Natural killer cell treated with Interleukin-12 subunit alpha and Interleukin-12 subunit beta and Interleukin-15 and Interleukin-18, amount 100 ng/mL, for 72 hours (primary cell): ENCODE data around the gene RNF113B. TPM values are rescaled to one million over a fixed set of nuclear protein-coding genes. Genes with fewer than 3 reads are reported as not detected.
A peak's percentile ranks its signal among the peaks of the same experiment; 100 is the strongest.

Experiments
- ATAC-seq, 2 donors: fragments of 150-1000 bp; cut with Tn5 transposase in 1 of 2; sonication (Bioruptor Pico), chemical (Tn5 transposase) in 1 of 2; 2 replicates each; pipeline ENCODE4 v1.10.0; 2021
- DNase-seq: peaks from one replicate; pipeline ENCODE4 v3.0.0; 2022; ENCODE audit warnings: low spot score
- H3K27ac Mint-ChIP-seq, 2 donors: 1 replicate in 1 of 2; 2 replicates in 1 of 2; pipeline ENCODE4 v1.8.0; 2022; ENCODE audit warnings: mixed read lengths in 2 of 2, mild to moderate bottlenecking in 1 of 2, moderate library complexity in 1 of 2
- H3K27me3 Mint-ChIP-seq, 2 donors: 1 replicate in 1 of 2; 2 replicates in 1 of 2; pipeline ENCODE4 v1.8.0; 2022; ENCODE audit warnings: mixed read lengths in 2 of 2
- H3K36me3 Mint-ChIP-seq: one replicate; pipeline ENCODE4 v1.8.0; 2022; ENCODE audit warnings: mixed read lengths
- H3K4me1 Mint-ChIP-seq, 2 donors: 1 replicate in 1 of 2; 2 replicates in 1 of 2; pipeline ENCODE4 v1.8.0; 2022; ENCODE audit warnings: low read depth in 2 of 2, mixed read lengths in 2 of 2, mild to moderate bottlenecking in 1 of 2
- H3K4me3 Mint-ChIP-seq: one replicate; pipeline ENCODE4 v1.8.0; 2022; ENCODE audit warnings: mixed read lengths
- H3K9me3 Mint-ChIP-seq: 2 replicates; pipeline ENCODE4 v1.8.0; 2022; ENCODE audit warnings: mixed read lengths
- total RNA-seq, 2 donors: library from RNA; stranded (reverse); gene quantifications; one replicate each; pipeline ENCODE4 v1.2.3, GENCODE V29; 2022

The RNF113B gene
- total RNA-seq, 2 donors from 2014 or later, result not detected

DNA sequence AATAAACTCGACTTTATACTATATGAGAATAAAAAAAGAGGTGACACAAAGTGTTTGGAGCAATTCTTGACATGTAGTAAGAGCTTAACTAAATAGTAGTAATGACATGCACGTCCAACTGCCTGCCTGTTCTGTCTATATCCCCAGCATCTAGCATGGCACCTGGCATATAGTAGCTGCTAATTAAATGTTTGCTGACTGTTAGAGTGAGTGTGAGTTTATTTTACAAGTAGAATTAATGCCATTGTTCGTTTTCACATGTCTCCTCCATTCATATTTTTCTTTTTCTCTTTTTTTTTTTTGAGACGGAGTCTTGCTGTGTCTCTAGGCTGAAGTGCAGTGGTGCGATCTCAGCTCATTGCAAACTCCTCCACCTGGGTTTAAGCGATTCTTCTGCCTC, 38.4 kb upstream of the RNF113B start:
- no peaks in the 10 kb centered on the region for H3K4me1 Mint-ChIP-seq
- no peaks in the 10 kb centered on the region for H3K36me3 Mint-ChIP-seq
- no peak overlapping the region for H3K27ac Mint-ChIP-seq
- H3K9me3 Mint-ChIP-seq, result no peaks in the 10 kb centered on the region
- peaks cover 0 to 10% of the 10 kb centered on the region in 2 donors for H3K27me3 Mint-ChIP-seq
- no peak overlapping the region for H3K4me3 Mint-ChIP-seq
- ATAC-seq (no peak), DNase-seq (no peak)

DNA sequence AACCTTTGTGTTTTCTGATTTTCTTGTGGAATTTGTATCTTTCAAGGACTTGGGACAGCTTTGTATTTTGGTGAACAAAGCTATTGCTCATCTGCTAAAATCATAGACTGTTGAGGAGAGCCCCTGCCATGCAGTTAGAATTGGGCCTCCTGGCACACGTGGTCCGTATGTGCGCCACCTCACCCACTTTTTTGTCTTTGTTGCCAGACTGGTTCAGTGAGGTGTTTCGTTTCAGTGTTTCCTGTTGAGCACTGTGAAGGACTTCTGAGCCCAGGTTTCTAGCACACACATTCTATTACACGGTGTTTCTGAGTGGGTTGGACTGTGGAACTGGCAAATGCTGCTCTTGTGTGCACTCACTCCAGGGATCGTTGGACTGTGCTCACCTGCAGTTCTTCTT, 37.6 kb upstream of the RNF113B start:
- H3K27me3 Mint-ChIP-seq, result peaks cover 0 to 10% of the 10 kb centered on the region in 2 donors
- H3K36me3 Mint-ChIP-seq, result no peaks in the 10 kb centered on the region
- H3K27ac Mint-ChIP-seq, result no peak overlapping the region
- no peaks in the 10 kb centered on the region for H3K4me1 Mint-ChIP-seq
- H3K9me3 Mint-ChIP-seq, result no peaks in the 10 kb centered on the region
- ATAC-seq (no peak), DNase-seq (no peak)
- H3K4me3 Mint-ChIP-seq, result no peak overlapping the region

DNA sequence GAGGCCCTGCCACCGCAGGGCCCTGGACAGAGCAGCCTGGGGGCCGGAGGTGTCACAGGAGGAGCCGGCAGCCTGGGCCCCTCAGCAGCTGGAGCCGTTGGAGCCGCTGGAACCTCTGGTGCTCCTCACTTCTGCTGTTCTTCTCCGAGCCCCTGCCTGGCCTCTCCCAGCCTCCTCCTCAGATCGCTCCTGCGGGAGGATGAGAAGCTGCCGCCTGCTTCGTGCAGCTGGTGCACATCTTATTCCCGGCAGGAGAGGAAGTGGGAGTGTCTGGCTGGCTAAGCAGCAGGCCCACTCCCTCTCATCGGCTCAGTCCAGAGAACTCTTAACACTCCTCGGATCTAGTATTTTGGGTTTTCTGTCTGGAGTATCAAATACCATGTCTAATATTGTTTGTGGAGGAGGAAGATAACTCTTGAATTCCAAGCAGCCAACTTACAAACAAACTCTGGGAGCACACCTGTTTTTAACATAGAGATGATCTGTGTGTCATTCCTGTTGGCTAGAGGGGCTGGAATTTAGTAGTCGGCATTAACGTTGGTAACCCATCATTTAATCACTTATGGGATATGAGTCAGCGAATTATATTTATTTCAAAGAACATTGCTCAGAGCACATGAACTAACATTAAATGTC, 37.1 kb upstream of the RNF113B start:
- no peak overlapping the region for H3K27ac Mint-ChIP-seq
- H3K4me3 Mint-ChIP-seq, result no peak overlapping the region
- no peaks in the 10 kb centered on the region for H3K36me3 Mint-ChIP-seq
- peaks cover 0 to 10% of the 10 kb centered on the region in 2 donors for H3K27me3 Mint-ChIP-seq
- no peaks in the 10 kb centered on the region for H3K9me3 Mint-ChIP-seq
- no peaks in the 10 kb centered on the region for H3K4me1 Mint-ChIP-seq
- ATAC-seq (peak in 1 of 2 donors; percentile 5), DNase-seq (no peak)

DNA sequence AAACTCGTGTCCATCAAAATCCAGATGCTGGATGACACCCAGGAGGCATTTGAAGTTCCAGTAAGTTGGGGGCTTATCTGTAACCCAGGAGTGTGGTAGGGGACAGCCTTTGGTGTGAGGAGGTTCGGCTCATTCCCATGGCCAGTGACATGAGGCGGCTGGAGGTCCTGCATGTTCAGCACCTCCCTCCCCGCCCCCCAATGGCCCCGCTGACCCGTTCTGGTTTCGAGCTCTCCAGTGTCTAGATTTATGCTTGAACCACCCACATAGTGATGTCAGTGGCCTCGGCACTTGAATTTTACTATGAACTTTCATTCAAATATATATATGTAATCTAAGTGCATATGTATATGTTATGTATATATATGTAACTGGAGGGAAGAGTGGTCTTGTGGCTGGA, 36.3 kb upstream of the RNF113B start:
- Mint-ChIP-seq H3K4me1 (no peaks in the 10 kb centered on the region), H3K4me3 (no peak overlapping the region), H3K27me3 (peaks cover 3 to 7% of the 10 kb centered on the region in 2 donors), H3K36me3 (no peaks in the 10 kb centered on the region), H3K9me3 (no peaks in the 10 kb centered on the region), H3K27ac (no peak overlapping the region)
- ATAC-seq (peak in 1 of 2 donors; percentile 13), DNase-seq (no peak)

DNA sequence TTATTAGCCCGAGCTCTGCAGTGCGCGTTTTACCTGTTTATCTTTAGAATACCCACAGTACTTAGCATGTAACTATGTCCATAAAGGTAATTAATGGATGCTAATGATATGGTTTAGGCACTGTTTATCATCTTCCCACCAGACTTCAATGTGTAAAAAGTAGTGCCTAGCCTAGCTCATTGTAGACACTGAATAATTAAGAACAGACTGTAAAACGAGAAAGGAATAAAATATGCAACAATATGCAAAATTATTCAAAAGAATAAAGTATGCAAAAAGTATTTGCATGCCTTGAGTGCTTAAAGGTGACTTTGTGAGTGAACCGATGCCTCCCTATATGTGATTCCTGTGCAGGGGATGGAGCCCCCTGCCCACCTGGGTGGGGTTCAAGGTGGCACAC, 35.7 kb upstream of the RNF113B start:
- no peaks in the 10 kb centered on the region for H3K36me3 Mint-ChIP-seq
- ATAC-seq, result no peak
- H3K9me3 Mint-ChIP-seq, result no peaks in the 10 kb centered on the region
- no peak overlapping the region for H3K4me3 Mint-ChIP-seq
- no peak overlapping the region for H3K27ac Mint-ChIP-seq
- DNase-seq, result no peak
- no peaks in the 10 kb centered on the region for H3K4me1 Mint-ChIP-seq
- H3K27me3 Mint-ChIP-seq, result peaks cover 3 to 4% of the 10 kb centered on the region in 2 donors

DNA sequence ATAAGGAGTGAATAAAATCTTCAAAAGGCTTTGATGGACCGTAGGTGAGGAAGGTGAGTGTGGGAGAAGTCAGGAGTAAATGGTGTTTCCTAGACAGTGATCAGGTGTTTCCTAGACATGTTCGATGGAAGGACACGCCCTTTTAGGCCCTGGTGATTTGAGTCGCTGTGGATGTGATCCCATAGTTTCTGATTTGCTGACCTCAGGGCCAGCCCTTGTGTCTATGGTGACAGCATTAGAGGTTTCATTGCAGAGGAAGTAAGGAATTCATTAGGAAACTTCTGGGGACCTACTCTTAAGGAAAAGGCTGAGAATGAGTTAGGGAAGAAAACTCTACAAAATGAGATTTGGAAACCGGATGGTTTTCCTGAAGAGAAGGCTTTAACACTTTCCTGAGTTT, 31.5 kb upstream of the RNF113B start:
- peaks cover 14% of the 10 kb centered on the region for H3K36me3 Mint-ChIP-seq
- H3K4me1 Mint-ChIP-seq, result no peaks in the 10 kb centered on the region
- ATAC-seq (no peak), DNase-seq (no peak)
- H3K27ac Mint-ChIP-seq, result no peak overlapping the region
- peaks cover 3 to 22% of the 10 kb centered on the region in 2 donors for H3K27me3 Mint-ChIP-seq
- no peak overlapping the region for H3K4me3 Mint-ChIP-seq
- H3K9me3 Mint-ChIP-seq, result peaks cover 4% of the 10 kb centered on the region

DNA sequence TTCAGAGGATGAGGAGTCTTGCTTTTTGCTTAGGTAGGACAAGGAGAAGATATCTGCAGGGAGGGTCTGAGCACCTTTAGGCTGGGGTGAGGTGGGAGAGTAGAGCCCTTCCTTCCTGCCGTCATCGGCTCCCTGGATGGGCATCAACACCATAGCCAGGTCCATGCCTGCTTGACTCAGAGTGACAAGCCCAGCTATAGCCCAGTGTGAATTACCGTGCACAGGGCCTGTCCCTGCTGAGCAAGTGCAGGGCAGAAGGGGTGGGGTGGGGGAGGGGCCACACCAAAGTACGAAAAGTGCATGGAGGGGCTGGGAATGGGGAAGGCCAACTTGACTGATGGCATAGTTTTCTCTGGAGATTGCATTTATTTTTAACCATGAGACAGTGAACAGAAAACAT, 30.3 kb upstream of the RNF113B start:
- peaks cover 4% of the 10 kb centered on the region for H3K9me3 Mint-ChIP-seq
- no peak for ATAC-seq

DNA sequence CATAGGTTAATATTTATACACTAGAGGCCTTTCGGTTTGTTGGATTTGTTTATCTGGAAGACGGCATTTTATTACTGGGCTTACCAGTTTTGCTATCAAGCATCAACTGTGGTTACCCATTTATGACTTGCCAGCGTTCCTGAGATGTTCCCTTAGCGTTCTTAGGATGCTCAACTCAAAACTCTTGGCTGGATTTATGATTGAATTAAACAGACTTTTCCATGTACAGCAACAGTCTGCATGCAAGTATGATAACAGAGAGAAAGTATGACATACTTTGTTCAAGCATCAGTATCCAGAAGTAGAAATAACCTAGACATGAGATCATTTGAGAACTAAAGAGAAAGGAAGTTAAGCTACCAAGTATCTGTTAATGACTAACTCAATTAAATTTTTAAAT, 29.9 kb upstream of the RNF113B start:
- no peak for ATAC-seq
- H3K36me3 Mint-ChIP-seq, result peaks cover 14% of the 10 kb centered on the region

More for the DNA sequence above, 30.3 kb upstream of the RNF113B start:
- H3K36me3 Mint-ChIP-seq, result peaks cover 14% of the 10 kb centered on the region
- no peak overlapping the region for H3K27ac Mint-ChIP-seq
- H3K4me3 Mint-ChIP-seq, result no peak overlapping the region
- DNase-seq, result no peak
- no peaks in the 10 kb centered on the region for H3K4me1 Mint-ChIP-seq
- H3K27me3 Mint-ChIP-seq, result peaks cover 3 to 22% of the 10 kb centered on the region in 2 donors

DNA sequence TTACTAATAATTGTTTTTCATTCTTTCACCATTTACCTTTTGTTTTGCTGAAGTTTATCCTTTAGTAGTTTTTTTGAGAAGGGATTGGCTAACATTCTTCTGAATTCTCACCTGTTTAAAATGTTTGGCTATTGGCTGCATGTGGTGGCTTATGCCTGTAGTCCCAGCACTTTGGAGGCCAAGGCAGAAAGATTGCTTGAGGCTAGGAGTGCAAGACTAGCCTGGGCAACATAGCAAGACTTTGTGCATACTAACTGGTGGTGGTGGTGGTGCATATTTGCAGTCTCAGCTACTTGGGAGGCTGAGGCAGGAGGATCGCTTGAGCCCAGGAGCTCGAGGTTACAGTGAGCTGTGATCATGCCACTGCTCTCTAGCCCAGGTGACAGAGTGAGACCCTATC, 27.5 kb upstream of the RNF113B start:
- H3K9me3 Mint-ChIP-seq, result peaks cover 4% of the 10 kb centered on the region
- no peak overlapping the region for H3K27ac Mint-ChIP-seq
- peaks cover 14% of the 10 kb centered on the region for H3K36me3 Mint-ChIP-seq
- ATAC-seq (no peak), DNase-seq (no peak)
- no peak overlapping the region for H3K4me3 Mint-ChIP-seq
- H3K4me1 Mint-ChIP-seq, result no peaks in the 10 kb centered on the region
- peaks cover 5 to 25% of the 10 kb centered on the region in 2 donors for H3K27me3 Mint-ChIP-seq

More for the DNA sequence above, 29.9 kb upstream of the RNF113B start:
- DNase-seq, result no peak
- H3K4me1 Mint-ChIP-seq, result no peaks in the 10 kb centered on the region
- no peak overlapping the region for H3K4me3 Mint-ChIP-seq
- H3K27me3 Mint-ChIP-seq, result peaks cover 5 to 22% of the 10 kb centered on the region in 2 donors
- H3K27ac Mint-ChIP-seq, result no peak overlapping the region
- peaks cover 4% of the 10 kb centered on the region for H3K9me3 Mint-ChIP-seq

DNA sequence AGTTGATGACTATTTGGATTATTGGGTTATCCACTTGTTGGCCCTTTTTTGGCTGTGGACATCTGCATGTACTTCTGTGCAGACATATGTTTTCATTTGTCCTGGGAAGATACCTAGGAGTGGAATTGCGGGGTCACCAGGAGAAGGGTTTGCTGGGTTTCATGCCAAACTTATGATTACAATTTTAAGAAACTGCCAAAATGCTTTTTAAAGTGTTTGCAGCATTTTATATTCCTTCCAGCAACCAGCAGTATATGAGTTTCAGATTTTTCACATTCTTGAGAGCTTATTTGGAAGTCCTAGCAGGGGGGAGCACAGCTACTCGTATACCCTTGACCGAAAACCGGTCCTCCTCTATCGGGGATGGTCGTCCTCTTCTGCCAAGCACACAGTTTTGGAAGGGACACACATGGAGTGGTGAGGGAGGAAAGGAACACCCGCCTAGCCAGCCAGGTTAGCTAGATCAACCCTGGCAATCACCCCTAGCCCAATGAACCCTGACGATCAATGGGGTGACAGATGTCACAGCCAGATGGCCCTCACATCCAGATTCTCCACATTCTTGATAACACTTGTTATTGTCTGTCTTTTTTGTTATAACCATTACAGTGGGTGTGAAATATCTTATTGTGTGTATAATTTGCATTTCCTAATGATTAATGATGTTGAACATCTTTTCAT, 26.7 kb upstream of the RNF113B start:
- Mint-ChIP-seq H3K27me3 (peaks cover 5 to 32% of the 10 kb centered on the region in 2 donors), H3K27ac (no peak overlapping the region), H3K4me1 (no peaks in the 10 kb centered on the region), H3K4me3 (no peak overlapping the region), H3K9me3 (peaks cover 4% of the 10 kb centered on the region), H3K36me3 (peaks cover 14% of the 10 kb centered on the region)
- DNase-seq (no peak), ATAC-seq (no peak)

DNA sequence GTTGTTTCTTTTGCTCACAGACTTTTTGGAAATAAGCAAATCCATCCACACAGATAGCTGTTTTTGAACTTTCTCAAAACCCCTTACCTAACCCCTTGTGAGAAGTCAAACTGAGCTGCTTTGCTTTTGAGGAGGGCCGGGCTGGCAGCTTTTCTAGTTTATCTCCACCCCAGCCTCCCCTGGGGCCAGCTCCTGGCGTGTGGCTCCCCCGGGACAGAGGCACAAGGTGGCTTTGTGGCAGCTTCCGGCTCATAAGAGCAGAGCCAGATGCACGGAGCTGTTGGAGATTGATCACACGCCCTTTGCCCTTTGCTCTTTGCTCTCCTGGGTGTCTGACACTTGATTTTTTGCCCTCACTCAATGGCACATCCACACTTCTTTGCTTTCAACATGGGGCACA, 24.9 kb upstream of the RNF113B start:
- Mint-ChIP-seq H3K4me3 (no peak overlapping the region), H3K9me3 (peaks cover 4% of the 10 kb centered on the region), H3K27ac (no peak overlapping the region), H3K27me3 (peaks cover 2 to 29% of the 10 kb centered on the region in 2 donors), H3K4me1 (no peaks in the 10 kb centered on the region), H3K36me3 (peaks cover 14% of the 10 kb centered on the region)
- DNase-seq, result no peak
- ATAC-seq, result no peak

DNA sequence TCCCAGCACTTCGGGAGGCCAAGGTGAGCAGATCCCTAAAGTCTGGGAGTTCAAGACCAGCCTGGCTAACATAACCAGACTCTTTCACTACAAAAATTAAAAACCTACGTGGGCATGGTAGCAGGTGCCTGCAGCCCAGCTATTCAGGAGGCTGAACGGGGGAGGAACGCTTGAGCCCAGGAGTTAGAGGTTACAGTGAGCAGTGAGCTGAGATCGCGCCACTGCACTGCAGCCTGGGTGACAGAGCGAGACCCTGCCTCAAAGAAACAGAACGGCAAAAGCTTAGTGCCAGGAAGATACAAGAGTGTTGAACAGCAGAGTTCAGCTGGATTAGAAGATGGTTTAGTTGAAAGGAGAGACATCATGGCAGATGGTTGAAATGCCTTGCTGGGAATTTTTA, 24.1 kb upstream of the RNF113B start:
- Mint-ChIP-seq H3K4me3 (no peak overlapping the region), H3K27ac (no peak overlapping the region), H3K9me3 (peaks cover under 1% of the 10 kb centered on the region), H3K36me3 (peaks cover 8% of the 10 kb centered on the region), H3K27me3 (peaks cover 2 to 21% of the 10 kb centered on the region in 2 donors), H3K4me1 (no peaks in the 10 kb centered on the region)
- ATAC-seq, result no peak
- no peak for DNase-seq

DNA sequence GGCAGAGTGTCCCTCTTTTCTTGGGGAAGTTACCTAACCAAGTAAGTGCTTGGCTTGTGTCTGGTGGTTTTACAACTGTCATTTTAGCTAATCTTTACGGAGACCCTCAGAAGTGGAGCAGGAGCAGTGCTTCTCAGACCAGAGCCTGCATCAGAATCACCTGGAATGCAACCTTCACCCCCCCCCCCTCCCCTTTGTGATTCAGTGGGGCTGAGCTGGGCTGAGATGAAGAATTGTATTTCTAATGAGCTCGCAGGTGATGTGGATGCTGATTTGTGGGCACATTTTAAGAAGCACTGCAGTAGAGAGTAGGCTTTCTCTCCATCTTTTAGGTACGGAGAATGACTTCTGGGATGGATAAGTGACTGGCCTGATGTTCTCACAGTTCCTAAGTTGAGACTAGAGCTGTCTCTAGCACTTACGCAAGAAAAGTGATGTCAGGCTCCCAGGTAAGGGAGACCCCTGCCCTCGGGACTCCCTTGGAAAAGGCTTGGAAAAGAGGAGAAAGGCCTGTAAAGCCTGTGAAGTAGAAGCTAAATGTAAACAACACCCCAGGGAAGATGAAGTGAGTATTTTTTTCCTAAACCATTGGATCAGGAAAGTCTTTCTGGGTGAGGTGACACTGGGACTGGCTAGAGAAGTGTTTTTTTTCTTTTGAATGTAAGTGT, 23.3 kb upstream of the RNF113B start:
- Mint-ChIP-seq H3K9me3 (no peaks in the 10 kb centered on the region), H3K27me3 (peaks cover 2 to 12% of the 10 kb centered on the region in 2 donors), H3K36me3 (peaks cover under 1% of the 10 kb centered on the region), H3K4me3 (no peak overlapping the region), H3K27ac (no peak overlapping the region), H3K4me1 (no peaks in the 10 kb centered on the region)
- ATAC-seq (no peak), DNase-seq (no peak)

DNA sequence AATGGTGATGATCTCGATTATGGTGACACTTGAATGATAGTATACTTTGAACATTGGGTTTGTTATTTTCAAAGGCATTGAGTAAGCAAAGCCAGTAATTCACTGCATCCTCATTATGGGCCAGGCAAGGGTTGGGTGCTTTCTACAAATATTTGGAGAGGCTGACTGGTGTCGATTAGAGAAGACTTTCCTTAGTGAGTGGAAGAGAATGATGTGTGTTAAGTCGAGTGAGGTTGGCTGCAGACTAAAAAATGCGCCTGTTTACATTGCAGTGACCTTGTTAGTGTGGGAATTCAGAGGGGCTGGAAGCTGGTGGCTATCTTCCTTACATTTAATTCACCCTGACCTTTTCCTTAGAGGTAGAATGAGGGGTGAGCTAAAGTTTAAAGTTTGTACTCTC, 22.4 kb upstream of the RNF113B start:
- Mint-ChIP-seq H3K9me3 (no peaks in the 10 kb centered on the region), H3K27me3 (peaks cover 2 to 10% of the 10 kb centered on the region in 2 donors), H3K36me3 (no peaks in the 10 kb centered on the region), H3K4me1 (no peaks in the 10 kb centered on the region), H3K27ac (no peak overlapping the region), H3K4me3 (no peak overlapping the region)
- DNase-seq (no peak), ATAC-seq (no peak)
